C1 segment of cervical spinal cord (tissue), 14 donors: ENCODE results near the gene ATP6V0C.

Source experiments
- DNase-seq, 14 donors: peaks; one replicate each; lab custom pipeline; 2025; lab: John Stamatoyannopoulos, UW

Gene ATP6V0C

DNA sequence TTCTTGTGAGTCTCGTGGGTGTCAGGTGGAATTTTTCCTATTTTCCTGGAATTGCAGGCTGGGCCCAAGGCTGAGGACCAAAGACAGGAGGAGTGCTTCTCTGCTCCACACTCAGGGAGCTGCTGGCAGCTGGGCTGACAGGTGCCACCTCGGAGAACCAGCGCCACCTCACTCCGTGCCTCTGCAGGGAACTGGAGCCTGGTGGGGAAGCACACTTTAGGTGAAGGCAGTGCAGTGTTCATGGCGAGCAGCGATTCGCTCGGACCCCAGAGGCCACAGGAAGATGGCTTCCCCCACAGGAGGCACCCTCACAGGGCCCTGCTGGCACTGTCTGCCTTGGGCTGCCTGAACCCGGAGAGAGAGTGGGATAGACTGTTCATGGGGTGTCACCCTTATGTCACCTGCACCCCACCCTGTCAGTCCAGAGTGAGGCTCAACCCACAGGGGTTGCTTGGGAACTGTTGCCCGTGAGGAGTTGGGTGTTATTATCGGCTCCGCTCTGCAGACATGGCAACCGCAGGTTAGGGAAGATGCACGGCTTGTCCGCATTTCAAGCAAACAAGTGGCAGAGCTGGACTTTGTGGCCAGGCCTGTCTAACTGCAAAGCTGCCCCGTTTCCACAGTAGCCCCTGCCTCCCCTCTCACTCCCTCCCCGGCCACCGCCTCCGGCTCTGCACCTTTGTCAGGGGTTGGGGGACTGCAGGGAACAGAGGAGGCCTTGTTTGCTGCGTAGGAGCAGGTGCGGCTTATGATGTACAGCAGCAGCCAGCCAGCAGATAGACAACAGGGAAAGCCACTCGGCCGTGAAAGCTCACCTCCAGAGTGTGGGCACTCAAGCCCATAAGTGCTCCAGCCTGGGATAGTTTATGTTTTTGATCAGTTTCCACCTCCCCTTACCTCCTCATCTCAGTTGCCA lies 23.3 kb upstream of the ATP6V0C start:
- DNase-seq, result peak in 1 of 14 donors; percentile 69

DNA sequence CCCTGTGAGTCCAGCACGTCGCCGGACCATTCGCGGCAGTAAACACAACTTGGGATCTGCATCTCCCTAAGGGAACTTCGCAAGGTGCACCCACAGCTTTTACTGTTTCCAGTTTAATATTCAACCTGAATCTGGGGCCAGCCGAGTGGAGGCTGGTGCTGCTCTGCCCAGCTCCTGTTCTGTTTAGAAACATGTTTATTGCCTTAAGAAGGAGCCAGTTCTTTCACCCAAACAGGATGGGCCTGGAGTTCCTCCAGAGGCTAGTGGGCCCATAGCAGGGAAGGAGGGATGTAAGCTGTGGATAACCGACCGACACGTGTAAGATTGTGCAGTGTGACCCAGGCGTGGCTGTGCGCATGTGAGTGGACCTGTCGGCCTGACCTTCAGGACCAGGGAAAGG lies 21.5 kb upstream of the ATP6V0C start:
- DNase-seq, result no peak

DNA sequence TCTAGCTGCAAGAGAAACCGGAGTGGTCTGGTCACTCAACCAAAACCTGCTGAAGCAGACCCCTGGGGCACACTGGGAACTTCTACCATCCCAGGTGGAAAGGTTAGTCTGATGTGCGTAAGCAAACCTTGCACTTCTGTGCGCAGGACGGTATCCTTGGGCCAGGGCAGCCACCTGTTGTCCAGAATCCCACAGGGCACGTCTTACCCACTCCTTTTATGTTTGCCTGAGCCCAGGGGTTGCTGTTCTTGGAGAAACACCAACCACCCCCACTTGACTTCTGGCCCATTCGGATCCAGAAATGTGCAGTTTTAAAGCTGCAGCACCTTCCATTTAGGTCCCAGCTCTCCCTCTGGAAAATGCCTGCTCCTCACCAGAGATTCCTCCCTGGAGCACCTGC lies 20.1 kb upstream of the ATP6V0C start:
- no peak for DNase-seq

DNA sequence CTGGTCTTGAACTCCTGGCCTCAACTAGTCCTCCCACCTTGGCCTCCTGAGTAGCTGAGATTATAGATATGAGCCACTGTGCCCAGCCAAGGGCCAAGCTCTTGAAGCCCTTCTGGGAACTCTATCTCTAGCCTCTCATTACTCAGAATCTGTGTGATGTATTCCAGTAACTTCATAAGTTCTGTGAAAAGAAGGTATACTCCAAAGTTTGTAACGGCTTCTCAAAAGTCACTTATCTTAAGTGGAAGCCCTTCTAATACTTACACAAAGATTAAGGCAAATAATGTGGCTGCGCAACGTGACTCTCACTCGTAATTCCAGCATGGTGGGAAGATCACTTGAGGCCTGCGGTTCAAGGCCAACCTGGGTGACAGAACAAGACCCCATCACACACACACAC lies 19.1 kb upstream of the ATP6V0C start:
- no peak for DNase-seq

DNA sequence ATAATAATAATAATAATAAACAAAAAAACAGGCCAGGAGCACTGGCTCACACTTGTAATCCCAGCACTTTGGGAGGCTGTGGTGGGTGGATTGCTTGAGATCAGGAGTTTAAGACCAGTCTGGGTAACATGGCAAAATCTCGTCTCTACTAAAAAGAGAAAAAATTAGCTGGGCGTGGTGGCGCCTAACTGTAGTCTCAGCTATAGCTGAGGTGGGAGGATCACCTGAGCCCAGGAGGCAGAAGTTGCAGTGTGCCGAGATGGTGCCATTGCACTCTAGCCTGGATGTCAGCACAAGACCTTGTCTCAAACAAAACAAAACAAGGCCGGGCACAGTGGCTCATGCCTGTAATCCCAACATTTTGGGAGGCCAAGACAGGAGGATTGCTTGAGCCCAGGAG lies 18.7 kb upstream of the ATP6V0C start:
- DNase-seq, result no peak

DNA sequence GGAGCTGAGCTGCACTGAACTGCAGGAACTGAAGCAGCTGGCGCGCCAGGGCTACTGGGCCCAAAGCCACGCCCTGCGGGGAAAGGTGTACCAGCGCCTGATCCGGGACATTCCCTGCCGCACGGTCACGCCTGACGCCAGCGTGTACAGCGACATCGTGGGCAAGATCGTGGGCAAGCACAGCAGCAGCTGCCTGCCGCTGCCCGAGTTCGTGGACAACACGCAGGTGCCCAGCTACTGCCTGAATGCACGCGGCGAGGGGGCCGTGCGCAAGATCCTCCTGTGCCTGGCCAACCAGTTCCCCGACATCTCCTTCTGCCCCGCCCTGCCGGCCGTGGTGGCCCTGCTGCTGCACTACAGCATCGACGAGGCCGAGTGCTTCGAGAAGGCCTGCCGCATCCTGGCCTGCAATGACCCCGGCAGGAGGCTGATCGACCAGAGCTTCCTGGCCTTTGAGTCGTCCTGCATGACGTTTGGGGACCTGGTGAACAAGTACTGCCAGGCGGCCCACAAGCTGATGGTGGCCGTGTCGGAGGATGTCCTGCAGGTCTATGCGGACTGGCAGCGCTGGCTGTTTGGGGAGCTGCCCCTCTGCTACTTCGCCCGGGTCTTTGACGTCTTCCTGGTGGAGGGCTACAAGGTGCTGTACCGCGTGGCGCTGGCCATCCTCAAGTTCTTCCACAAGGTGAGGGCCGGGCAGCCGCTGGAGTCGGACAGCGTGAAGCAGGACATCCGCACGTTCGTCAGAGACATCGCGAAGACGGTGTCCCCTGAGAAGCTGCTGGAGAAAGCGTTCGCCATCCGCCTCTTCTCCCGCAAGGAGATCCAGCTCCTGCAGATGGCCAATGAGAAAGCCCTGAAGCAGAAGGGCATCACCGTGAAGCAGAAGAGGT lies 17.3 kb upstream of the ATP6V0C start:
- DNase-seq, result no peak

DNA sequence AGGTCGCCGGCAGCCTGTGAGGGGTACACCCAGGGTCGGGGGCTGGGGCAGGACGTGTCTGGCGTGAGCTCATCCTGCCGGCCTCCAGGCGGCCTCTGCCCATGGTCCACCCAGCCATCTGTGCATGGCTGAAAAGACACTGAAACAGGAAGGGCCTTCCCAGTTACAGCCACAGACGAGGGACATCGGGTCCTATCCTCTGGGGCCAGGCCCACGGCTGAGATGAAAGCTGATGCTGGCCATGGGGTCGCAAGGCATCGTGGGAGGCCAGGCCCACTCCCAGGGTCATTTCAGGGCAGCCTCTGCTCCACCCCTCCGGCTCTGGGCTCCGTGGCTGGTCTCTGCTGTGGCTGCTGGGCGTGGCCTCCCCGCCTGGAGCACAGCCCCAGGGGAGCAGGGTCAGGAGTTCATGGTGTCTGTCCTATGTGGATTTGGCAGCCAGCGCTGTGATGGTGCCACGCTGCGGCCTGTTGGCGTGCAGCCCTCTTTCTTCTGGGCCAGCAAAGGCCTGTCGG lies 16.6 kb upstream of the ATP6V0C start:
- peak in 1 of 14 donors; percentile 30 for DNase-seq

DNA sequence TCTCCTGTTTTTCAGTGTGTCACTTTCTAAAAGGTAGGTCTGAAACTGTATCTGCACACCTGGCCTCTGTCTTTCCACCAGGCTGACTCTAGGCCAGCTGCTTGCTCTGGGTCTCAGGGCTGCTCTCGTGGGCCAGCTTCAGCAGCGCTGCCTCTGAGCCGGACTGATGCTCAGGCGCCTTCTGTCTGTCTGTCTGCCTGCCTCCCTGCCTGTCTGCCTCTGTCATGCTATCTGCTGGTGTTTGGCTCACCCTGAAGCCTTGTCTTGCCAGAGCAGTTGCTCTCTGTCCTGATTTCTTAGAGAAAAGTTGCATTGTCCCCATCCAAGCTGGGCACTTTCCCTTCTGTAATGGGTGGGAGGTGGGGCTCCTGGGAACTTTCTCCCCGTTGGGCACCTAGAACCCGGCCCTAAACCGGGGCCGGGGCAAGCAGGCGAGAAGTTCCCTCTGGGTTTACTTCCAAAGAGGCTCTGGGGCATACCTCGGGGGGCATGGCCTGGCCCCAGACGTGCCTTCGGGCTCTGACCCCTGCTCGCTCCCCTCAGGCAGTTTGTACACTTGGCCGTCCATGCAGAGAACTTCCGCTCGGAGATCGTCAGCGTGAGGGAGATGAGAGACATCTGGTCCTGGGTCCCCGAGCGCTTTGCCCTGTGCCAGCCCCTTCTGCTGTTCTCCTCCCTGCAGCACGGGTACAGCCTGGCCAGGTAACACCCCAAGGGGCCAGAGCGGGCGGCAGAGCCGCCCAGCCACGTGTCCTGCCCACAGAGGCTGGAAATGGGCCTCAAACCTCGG lies 15.9 kb upstream of the ATP6V0C start:
- no peak for DNase-seq

DNA sequence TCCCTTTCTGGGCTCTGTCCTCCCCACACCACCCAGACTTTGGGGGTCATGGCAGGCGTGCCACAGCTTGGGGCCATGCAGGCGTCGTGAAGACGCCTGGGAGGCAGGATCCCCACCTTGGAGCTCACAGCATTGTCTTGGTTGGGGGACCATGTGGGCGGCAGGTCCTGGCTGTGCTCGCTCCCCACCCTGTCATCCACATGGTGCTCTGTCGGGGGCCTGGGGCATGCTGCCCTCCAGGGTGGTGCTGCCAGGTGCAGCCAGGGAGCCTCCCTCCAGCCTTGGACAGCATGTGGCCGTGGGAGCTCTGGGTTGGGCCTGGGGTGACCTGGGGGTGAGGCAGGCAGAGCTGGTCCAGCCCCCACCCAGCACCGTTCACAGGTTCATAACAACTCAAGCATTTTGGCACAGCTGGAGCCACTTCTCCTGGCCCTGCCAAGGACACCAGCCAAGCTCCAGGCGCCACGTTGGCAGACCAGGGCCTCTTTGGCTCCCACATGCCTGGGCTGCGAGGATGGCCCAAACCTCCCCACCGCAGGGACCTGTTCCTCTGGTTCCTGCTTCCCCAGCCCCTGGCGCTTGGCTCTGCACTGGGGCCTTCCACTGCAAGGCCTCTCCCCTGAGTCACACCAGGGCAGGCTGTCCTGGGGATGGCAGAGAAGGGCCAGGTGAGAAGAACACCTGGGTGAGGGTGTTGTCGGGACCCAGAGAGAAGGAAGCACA lies 15.1 kb upstream of the ATP6V0C start:
- peak in 1 of 14 donors; percentile 38 for DNase-seq

DNA sequence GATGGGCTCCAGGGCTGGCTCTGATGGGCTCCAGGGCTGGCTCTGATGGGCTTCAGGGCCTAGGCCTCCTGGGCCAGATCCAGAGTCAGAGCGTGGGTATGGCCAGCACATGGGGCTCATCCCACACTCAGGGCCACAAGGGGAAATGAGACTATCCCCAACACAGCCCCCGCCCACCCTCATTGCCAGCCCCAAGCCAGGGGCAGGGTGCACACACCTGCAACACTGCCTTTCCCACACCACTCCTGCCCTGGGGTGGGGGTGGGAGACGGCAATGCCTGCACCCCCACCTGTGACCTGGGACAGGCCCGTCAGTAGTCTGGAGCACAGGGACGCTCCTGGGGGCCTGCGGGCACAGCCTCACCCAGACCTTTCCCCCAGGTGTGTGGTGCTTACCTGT lies 14.3 kb upstream of the ATP6V0C start:
- DNase-seq, result no peak

DNA sequence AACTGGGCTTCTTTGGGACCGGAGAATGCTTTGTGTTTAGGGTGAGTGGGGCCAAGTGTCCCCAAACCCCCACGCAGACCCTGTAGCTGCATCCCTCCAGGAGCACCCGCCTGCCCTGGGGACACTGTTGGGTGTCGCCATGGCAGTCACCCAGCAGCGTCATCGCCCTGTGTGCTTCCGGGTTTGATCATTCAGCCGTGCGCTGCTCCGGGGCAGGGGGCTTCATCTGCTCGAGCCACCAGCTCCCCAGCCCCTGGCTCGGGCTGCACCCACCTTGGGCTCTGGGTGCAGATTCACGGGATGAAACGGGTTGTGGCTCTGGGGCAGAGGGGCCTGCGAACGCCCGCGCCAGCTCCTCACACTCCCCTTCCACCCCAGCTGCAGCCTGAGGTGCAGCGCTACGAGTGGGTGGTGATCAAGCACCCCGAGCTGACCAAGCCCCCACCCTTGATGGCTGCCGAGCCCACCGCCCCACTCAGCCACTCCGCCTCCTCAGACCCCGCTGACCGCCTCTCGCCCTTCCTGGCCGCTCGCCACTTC lies 13.8 kb upstream of the ATP6V0C start:
- DNase-seq, result no peak

DNA sequence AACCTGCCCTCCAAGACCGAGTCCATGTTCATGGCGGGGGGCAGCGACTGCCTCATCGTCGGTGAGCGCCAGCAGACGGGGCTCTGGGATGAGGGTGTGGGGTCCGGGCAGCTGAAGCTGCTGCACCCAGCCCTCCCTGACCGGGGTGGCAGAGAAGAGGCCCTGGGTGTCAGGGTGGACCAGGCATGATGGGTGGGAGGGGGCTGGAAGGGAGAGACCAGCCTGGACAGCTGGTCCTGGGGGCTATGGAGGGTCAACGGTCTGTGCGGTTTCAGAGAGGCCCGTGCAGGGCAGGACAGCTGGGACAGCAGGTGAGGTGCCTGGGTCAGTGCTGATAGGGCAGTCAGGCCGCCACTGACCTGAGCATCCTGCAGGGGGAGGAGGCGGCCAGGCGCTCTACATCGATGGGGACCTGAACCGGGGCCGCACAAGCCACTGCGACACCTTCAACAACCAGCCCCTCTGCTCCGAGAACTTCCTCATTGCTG lies 13.3 kb upstream of the ATP6V0C start:
- no peak for DNase-seq

DNA sequence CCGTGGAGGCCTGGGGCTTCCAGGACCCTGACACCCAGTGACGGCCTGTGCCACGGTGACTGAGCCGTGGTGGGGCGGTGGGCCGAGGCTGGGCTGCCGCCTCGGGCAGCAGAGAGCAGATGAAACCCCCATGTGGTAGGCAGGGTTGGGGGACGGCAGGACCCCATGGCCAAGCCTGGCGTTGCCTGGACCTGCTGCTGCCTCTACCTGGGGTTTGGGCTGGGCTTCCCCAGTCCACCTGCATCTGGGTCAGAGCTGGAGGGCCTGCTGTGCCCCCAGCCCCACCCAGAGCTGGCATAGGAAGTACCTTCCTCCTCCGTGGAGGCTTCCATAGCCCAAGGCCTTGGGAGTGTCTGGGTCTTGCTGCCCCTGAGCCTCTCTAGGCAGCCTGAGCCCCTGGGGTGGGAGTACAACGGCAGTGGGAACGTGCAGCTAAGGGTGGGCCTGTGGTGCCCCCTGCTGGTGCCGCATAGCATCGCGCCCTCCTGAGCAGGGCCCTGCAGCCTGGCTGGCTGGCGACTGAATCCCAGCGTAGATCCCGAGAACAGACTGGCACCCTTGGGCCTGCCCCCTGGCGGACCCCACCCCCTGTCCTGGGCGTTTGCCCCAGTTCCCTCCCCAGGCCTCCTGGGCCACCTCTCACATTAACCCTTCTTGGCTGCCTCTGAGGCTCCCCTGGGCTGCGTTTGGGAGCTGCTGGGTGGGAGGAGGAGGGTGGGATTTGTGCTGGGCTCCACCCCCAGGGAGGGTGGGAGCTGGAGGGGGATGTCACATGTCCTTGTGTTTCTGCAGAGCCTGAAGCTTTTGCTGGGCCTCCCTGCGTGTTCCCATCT lies 12.6 kb upstream of the ATP6V0C start:
- DNase-seq, result peak in 13 of 14 donors; percentile 53 to 96 (median 82)

DNA sequence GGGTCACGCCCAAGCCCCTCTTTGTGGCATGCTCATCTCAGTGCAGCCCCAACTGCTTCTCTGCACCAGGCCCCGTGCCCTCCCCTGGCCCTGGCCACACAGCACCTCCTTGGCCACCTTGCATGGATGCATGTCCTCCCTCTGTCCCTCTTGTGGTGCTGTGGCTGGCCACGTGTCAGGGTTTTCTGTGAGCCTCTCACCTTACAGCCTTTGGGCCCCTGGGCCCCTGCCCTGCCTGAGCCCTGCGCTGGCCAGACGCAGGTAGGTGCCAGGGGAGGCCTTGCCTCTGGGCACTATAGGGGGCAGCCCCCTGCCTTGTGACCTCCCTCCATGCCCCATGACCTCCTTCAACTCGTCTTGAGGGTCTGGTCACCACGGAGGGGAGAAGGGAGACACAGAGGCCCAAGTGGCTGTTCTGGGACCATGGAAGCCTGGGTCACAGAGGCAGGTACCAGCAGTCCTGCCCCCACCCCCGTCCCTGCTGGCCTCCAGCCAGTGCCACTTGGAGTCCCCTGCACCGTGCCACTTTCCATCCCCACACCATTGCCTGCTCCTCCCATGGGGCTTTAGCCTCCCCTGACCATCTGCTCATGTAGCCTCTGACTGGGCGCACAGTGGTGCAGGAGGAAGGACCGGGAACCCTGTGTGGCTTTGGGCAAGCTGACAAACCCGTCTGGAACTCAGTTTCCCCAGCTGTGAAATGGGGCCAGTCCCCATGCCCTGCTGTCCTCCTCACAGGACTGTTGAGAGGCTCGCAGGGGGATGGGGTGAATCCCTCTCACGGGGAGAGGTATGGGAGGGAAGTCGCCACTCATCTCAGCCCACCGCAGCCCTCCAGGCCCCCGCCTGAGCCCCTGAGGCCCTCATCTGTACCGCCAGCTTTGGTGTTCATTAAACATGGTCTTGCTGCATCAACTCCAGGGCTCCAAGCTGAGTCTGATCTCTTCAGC lies 11.5 kb upstream of the ATP6V0C start:
- no peak for DNase-seq

DNA sequence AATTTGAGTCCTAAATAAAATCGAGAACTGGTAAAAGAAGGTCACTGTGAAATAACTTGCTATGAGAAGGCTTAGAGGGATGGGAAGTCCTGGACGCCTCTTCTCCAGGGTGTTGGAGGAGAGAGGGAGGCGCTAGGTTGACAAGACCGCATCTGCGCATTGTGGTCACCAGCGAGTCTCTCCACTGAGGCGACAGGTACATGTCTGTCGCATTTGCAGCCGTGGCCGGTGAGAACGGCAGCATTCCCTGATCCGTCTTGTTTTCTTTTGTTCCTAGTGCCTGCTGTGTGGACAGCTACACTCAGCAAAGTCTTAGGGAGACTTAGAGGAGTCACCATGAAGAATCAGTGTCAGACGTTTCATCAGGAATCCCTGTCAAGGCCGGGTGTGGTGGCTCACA lies 8.1 kb upstream of the ATP6V0C start:
- no peak for DNase-seq

DNA sequence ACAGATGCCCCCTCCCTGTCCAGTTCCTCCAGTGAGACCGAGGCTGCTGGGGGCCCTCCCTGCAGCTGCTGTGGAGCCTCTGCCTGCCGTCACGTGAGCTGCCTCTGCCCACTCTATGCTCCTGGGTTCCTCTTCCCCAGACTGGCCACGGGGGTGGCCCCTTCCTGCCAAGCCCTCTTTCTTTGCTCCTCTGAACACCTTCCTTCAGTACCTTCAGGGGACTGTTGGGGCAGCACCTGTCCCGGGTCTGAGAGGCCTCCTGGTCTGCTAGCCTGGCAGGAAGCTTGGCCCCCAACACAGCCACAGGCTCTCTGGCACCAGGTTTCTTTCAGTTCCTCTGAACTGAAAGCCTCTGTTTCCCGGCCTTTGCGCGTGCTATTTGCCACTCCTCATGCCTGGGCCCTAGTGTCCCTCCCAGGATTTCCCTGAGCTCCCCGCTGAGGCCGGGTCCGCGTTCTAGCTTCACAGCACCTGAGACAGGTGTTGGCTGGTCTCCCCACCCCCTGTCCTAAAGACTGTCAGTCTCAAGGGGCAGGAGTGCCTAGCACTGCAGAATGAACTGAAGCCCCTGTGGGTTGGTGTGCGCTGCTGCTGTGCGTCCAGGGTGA lies 6.6 kb upstream of the ATP6V0C start:
- peak in 2 of 14 donors; percentile 38 to 46 for DNase-seq

DNA sequence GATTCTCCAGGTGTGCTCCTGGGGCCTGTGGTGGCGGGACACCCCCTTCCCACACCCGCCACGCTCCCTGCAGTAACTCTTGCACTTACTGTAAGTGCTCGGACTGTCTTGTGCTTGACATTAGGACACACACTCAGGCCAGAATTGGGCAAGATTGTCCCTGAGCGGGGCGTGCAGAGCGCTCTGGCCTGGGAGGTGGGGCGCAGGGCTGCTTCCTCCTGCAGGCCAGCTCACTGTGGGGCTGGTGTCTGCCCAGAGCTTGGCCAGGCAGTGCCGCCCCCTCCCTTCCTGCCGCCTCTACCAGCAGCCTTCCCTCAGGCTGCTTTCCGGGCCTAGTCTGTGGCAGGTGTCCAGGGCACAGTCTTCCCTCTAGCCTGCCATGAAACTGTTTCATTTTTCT lies 6.1 kb upstream of the ATP6V0C start:
- peak in 2 of 14 donors; percentile 31 to 60 for DNase-seq
